ENCODE data around the gene ERCC8. TPM values are rescaled to one million over a fixed set of nuclear protein-coding genes. Genes with fewer than 3 reads are reported as not detected.

The ERCC8 gene
- total and polyA plus RNA-seq, 2 of the 13 experiments (the other 11 are each of a cell fraction or from before 2014, with no cell fraction given) = 24.4 to 35.2 TPM

DNA sequence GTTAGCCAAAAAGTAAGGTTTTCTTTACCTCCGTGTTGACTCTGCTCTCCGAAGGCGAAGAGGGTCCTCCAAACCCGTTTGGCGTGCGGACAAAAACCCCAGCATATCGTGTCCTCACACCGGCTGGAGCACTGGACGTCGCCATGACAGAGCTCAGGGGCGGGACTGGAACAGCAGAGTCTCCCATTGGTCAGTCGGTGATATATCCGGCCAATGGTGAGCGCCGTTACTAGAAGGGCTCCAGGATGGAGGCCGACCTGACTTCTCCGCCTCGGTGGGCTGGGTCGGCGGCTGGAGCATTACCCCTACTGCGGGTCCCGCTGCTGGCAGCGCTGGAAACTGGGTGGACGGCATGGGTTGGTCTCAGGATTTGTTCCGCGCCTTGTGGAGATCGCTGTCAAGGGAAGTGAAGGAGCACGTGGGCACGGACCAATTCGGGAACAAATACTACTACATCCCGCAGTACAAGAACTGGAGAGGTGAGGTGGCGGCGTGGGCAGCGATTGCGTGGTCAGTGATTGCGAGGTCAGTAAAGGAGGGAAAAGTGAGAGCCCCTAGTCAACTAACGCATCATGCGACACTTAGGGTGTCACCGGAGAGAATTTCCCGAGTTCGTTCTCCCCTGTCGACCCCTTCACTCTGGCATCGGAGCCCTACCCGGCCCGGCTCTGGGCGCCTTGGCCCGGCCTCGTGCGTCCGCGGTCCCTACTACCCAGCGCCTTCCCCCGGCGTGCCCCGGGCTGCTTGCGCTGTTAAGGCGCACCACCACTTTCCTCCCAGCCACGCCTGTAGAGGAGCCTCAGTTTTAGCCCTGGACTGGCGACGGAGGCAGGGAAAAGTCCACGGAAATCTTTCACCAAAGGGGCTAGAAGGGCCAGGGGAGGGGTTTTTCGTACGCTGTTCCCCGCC, at the start of gene ERCC8, which contains the start of gene NDUFAF2 (continued):
- TF ChIP-seq, protein P1, sequence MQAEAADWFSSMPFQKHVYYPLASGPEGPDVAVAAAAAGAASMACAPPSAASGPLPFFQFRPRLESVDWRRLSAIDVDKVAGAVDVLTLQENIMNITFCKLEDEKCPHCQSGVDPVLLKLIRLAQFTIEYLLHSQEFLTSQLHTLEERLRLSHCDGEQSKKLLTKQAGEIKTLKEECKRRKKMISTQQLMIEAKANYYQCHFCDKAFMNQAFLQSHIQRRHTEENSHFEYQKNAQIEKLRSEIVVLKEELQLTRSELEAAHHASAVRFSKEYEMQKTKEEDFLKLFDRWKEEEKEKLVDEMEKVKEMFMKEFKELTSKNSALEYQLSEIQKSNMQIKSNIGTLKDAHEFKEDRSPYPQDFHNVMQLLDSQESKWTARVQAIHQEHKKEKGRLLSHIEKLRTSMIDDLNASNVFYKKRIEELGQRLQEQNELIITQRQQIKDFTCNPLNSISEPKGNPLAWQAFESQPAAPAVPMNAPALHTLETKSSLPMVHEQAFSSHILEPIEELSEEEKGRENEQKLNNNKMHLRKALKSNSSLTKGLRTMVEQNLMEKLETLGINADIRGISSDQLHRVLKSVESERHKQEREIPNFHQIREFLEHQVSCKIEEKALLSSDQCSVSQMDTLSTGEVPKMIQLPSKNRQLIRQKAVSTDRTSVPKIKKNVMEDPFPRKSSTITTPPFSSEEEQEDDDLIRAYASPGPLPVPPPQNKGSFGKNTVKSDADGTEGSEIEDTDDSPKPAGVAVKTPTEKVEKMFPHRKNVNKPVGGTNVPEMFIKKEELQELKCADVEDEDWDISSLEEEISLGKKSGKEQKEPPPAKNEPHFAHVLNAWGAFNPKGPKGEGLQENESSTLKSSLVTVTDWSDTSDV (CRISPR knock-in tag; IDR thresholded peaks at IDR 0.05) = no peak
- TF ChIP-seq, protein P2, sequence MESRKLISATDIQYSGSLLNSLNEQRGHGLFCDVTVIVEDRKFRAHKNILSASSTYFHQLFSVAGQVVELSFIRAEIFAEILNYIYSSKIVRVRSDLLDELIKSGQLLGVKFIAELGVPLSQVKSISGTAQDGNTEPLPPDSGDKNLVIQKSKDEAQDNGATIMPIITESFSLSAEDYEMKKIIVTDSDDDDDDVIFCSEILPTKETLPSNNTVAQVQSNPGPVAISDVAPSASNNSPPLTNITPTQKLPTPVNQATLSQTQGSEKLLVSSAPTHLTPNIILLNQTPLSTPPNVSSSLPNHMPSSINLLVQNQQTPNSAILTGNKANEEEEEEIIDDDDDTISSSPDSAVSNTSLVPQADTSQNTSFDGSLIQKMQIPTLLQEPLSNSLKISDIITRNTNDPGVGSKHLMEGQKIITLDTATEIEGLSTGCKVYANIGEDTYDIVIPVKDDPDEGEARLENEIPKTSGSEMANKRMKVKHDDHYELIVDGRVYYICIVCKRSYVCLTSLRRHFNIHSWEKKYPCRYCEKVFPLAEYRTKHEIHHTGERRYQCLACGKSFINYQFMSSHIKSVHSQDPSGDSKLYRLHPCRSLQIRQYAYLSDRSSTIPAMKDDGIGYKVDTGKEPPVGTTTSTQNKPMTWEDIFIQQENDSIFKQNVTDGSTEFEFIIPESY (CRISPR knock-in tag; IDR thresholded peaks at IDR 0.05) = no peak
- TF ChIP-seq GATAD2A (CRISPR knock-in tag; IDR thresholded peaks at IDR 0.05) = peak; percentile 46; the same call in 1 of the 2 replicates
- TF ChIP-seq TGIF2 (CRISPR knock-in tag; IDR thresholded peaks at IDR 0.05) = peak; percentile 28; the same call in 1 of the 2 replicates
- no peak; the same call in 1 of the 2 replicates for TF ChIP-seq ZNF446 (CRISPR knock-in tag; IDR thresholded peaks at IDR 0.05)
- TF ChIP-seq, protein P3, sequence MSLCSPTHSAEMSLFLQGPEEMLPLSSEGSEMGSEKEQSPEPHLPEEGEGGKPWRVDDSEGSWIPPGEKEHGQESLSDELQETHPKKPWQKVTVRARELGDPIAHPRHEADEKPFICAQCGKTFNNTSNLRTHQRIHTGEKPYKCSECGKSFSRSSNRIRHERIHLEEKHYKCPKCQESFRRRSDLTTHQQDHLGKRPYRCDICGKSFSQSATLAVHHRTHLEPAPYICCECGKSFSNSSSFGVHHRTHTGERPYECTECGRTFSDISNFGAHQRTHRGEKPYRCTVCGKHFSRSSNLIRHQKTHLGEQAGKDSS (CRISPR knock-in tag; IDR thresholded peaks at IDR 0.05; ENCODE audit: borderline replicate concordance, low read depth) = 0 out of 2 replicates have a peak, but pooled peaks have one; percentile 27
- TF ChIP-seq, protein P4, sequence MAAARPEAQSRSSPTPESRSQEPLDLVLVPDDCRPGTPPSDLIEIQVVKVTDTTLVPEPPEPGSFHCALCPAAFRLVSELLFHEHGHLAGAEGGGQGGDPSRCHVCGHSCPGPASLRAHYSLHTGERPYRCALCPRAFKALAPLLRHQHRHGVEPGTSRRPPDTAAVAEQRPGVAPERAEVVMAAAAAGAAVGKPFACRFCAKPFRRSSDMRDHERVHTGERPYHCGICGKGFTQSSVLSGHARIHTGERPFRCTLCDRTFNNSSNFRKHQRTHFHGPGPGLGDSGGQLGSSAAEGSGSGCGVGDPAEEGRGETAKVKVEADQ (CRISPR knock-in tag; IDR thresholded peaks at IDR 0.05; ENCODE audit: borderline replicate concordance) = 0 out of 2 replicates have a peak, but pooled peaks have one; percentile 49
- TF ChIP-seq ZNF607 (CRISPR knock-in tag; IDR thresholded peaks at IDR 0.05; ENCODE audit: borderline replicate concordance) = no peak
- TF ChIP-seq, protein P5, sequence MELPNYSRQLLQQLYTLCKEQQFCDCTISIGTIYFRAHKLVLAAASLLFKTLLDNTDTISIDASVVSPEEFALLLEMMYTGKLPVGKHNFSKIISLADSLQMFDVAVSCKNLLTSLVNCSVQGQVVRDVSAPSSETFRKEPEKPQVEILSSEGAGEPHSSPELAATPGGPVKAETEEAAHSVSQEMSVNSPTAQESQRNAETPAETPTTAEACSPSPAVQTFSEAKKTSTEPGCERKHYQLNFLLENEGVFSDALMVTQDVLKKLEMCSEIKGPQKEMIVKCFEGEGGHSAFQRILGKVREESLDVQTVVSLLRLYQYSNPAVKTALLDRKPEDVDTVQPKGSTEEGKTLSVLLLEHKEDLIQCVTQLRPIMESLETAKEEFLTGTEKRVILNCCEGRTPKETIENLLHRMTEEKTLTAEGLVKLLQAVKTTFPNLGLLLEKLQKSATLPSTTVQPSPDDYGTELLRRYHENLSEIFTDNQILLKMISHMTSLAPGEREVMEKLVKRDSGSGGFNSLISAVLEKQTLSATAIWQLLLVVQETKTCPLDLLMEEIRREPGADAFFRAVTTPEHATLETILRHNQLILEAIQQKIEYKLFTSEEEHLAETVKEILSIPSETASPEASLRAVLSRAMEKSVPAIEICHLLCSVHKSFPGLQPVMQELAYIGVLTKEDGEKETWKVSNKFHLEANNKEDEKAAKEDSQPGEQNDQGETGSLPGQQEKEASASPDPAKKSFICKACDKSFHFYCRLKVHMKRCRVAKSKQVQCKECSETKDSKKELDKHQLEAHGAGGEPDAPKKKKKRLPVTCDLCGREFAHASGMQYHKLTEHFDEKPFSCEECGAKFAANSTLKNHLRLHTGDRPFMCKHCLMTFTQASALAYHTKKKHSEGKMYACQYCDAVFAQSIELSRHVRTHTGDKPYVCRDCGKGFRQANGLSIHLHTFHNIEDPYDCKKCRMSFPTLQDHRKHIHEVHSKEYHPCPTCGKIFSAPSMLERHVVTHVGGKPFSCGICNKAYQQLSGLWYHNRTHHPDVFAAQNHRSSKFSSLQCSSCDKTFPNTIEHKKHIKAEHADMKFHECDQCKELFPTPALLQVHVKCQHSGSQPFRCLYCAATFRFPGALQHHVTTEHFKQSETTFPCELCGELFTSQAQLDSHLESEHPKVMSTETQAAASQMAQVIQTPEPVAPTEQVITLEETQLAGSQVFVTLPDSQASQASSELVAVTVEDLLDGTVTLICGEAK (IDR thresholded peaks at IDR 0.05) = no peak
- TF ChIP-seq, protein P5 (CRISPR knock-in tag; IDR thresholded peaks at IDR 0.05) = no peak
- TF ChIP-seq NBN (conservative IDR thresholded peaks at IDR 0.05) = no peak
- no peak for TF ChIP-seq HOXA7 (CRISPR knock-in tag; IDR thresholded peaks at IDR 0.05)
